A549 (cell line): ENCODE data around the gene PROM2.

Experiments
- MYC ChIP-seq: IDR thresholded peaks from 2 replicates; pipeline ENCODE4 v1.6.1; 2012; ENCODE audit warnings: mild to moderate bottlenecking, inconsistent platforms, low read length, improper control_type of control experiment, borderline replicate concordance
- USF2 ChIP-seq: fragments of 450-650 bp; IDR thresholded peaks from 2 replicates; pipeline ENCODE4 v1.6.1; 2014; ENCODE audit warnings: antibody characterized with exemption

- no peak for TF ChIP-seq MYC
- no peak for TF ChIP-seq USF2
Measured at GRCh38 chr2:95307878-95308277, 33.6 kb downstream of the PROM2 start.
